PC-3 (cell line): ENCODE data around the gene PSMB10. TPM values are rescaled to one million over a fixed set of nuclear protein-coding genes. Genes with fewer than 3 reads are reported as not detected.
A peak's percentile ranks its signal among the peaks of the same experiment; 100 is the strongest.

Experiments
- ATAC-seq: fragments of 200-7000 bp; cut with Tn5 transposase; 2 replicates; pipeline ENCODE4 v1.9.1; 2020; ENCODE audit warnings: mild to moderate bottlenecking, moderate library complexity
- BruUV-seq: library from RNA; stranded (reverse); fragments of 400-500 nt; replicated peaks from 2 replicates; lab custom pipeline; 2021; lab: Mats Ljungman, UMichigan
- CTCF ChIA-PET: fragments of 300-600 bp; sonication (Branson Sonifier 250); formaldehyde crosslinking; loops from one replicate; lab custom pipeline; 2022; ENCODE audit warnings: antibody characterized with exemption; lab: Charles Lee
- POLR2A ChIA-PET: fragments of 300-600 bp; sonication (Branson Sonifier 250); formaldehyde crosslinking; loops from one replicate; lab custom pipeline; 2022; ENCODE audit warnings: antibody characterized with exemption; ENCODE audit not compliant: unreplicated experiment; lab: Charles Lee
- DNase-seq: peaks from one replicate; pipeline ENCODE4 v3.0.0-alpha.2; 2015
- H2AFZ ChIP-seq: fragments of 300-600 bp; sonication (generic); 2 replicates; pipeline ENCODE4 v1.6.0; 2016; ENCODE audit warnings: antibody characterized with exemption, low read length
- H3F3A ChIP-seq: fragments of 300-600 bp; sonication (generic); one replicate; pipeline ENCODE4 v1.6.0; 2017; ENCODE audit warnings: antibody characterized with exemption, low read length, control low read depth, mild to moderate bottlenecking; ENCODE audit not compliant: unreplicated experiment
- H3K27ac ChIP-seq: fragments of 300-600 bp; sonication (generic); 2 replicates; pipeline ENCODE4 v1.5.1; 2016; ENCODE audit warnings: mild to moderate bottlenecking, low read length
- H3K27me3 ChIP-seq: fragments of 300-600 bp; sonication (generic); 2 replicates; pipeline ENCODE4 v1.6.1; 2016; ENCODE audit warnings: low read length, mixed read lengths
- H3K36me3 ChIP-seq: fragments of 300-600 bp; sonication (generic); 2 replicates; pipeline ENCODE4 v1.6.1; 2016; ENCODE audit warnings: low read depth, mixed run types, low read length, mixed read lengths
- H3K4me1 ChIP-seq: fragments of 300-600 bp; sonication (generic); 2 replicates; pipeline ENCODE4 v1.5.1; 2016; ENCODE audit warnings: low read length; ENCODE audit not compliant: insufficient read depth
- H3K4me2 ChIP-seq: fragments of 300-600 bp; sonication (generic); 2 replicates; pipeline ENCODE4 v1.6.0; 2016; ENCODE audit warnings: low read length
- H3K4me3 ChIP-seq: fragments of 300-600 bp; sonication (generic); 2 replicates; pipeline ENCODE4 v1.5.1; 2016; ENCODE audit warnings: mild to moderate bottlenecking, low read length, mixed read lengths
- H3K79me2 ChIP-seq: fragments of 300-600 bp; sonication (generic); 2 replicates; pipeline ENCODE4 v1.6.1; 2017; ENCODE audit warnings: low read length, mixed read lengths
- H3K9ac ChIP-seq: fragments of 300-600 bp; sonication (generic); 2 replicates; pipeline ENCODE4 v1.6.0; 2016; ENCODE audit warnings: mild to moderate bottlenecking, low read length
- H3K9me2 ChIP-seq: fragments of 300-600 bp; sonication (generic); replicated peaks from 2 replicates; pipeline ENCODE4 v1.6.1; 2016; ENCODE audit warnings: mixed run types, low read length, mixed read lengths
- H3K9me3 ChIP-seq: fragments of 300-600 bp; sonication (generic); 2 replicates; pipeline ENCODE4 v1.6.1; 2016; ENCODE audit warnings: low read length, mixed read lengths
- H4K20me1 ChIP-seq: fragments of 300-600 bp; sonication (generic); 2 replicates; pipeline ENCODE4 v1.6.1; 2016; ENCODE audit warnings: low read length, mixed read lengths
- EZH2 ChIP-seq: fragments of 300-600 bp; sonication (generic); IDR thresholded peaks from one replicate; pipeline ENCODE4 v1.6.1; 2017; ENCODE audit warnings: antibody characterized with exemption, mild to moderate bottlenecking, low read length; ENCODE audit not compliant: unreplicated experiment
- EZH2phosphoT487 ChIP-seq: fragments of 300-600 bp; sonication (generic); IDR thresholded peaks from 2 replicates; pipeline ENCODE4 v1.6.1; 2018; ENCODE audit warnings: mild to moderate bottlenecking, antibody characterized with exemption, low read length, borderline replicate concordance
- intact Hi-C: fragments of 100-400 bp; cut with micrococcal nuclease; formaldehyde crosslinking; loops from 2 replicates; pipeline ENCODE4 v1.9.0; 2023
- total RNA-seq: library from RNA; depleted of rRNA; stranded (reverse); fragments of >200 nt; gene quantifications from 2 replicates; pipeline ENCODE4 v1.2.3, GENCODE V29; 2014
- TF ChIP-seq, protein P1 (sequence below): fragments of 300-600 bp; sonication (generic); conservative IDR thresholded peaks from 2 replicates; pipeline ENCODE4 v1.5.1; 2017; ENCODE audit warnings: antibody characterized with exemption, low read depth, mild to moderate bottlenecking, low read length

Gene PSMB10
- total RNA-seq, 1 experiment from 2014 or later, result 52.0 TPM

DNA sequence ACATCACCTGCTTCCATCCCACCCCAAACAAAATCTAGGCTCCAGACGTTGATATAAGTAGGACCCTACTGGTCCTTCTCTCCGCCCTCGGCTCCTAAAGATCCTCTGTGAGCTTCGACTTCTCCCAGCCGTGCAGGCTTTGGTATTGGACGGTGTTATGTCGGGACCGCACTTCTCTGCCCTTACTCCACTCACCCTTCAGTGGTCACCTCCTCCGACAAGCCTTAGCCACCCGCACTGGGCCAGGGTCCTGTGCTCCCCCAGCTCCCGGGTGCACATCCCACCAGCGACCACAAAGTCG, 1.6 kb downstream of the PSMB10 start:
- H3K27ac ChIP-seq, result no peak overlapping the region
- CTCF ChIA-PET, result interaction anchor here (0.6 to 1.5 kb wide), 2 partner anchors 101 to 162 kb away, joined by 3 read pairs; no protein-coding TSS in a partner anchor

DNA sequence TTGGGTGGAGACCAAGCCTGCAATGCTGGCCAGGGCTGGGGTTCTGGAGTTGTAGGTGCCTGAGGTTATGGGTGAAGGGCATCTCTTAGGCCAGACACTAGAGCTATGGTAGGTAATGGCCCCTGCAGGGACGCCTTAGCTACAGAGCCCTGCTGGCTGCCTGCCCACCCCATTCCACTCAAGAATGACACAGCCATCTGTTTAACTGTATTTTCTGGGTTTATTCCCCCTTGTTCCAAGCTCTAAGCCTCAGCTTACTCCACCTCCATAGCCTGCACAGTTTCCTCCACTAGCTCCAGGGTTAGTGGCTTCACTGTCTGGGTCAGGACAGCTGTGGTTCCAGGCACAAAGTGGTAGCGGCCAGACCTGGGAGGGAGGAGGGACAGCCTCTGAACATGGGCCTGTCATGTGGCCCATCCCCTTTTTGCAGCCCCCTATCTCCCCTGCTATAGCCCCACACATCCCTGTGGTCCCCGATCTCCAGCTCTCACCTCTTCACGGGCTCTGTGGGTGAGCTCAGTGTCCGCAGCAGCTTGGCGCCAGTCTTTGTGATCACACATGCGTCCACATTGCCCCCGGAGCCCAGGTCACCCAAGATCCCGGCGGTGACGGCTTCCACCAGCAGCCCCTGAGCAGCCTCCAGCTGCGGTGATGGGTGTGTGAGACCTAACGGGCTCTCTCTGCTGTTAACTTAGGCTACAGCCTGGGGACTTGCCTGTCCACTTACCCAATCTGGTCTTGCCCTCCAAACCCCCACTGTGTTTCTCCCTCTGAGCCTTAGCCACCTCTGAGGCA, 2.1 kb downstream of the PSMB10 start:
- Histone ChIP-seq H3F3A (no peaks in the 10 kb centered on the region), H3K9me3 (no peaks in the 10 kb centered on the region), H2AFZ (peak overlapping the region; percentile 71), H4K20me1 (no peaks in the 10 kb centered on the region), H3K27ac (no peak overlapping the region), H3K79me2 (peaks cover 31% of the 10 kb centered on the region), H3K4me2 (peak overlapping the region; percentile 84), H3K27me3 (no peaks in the 10 kb centered on the region), H3K9ac (peak overlapping the region; percentile 85), H3K4me3 (peak overlapping the region; percentile 88), H3K4me1 (peaks cover 14% of the 10 kb centered on the region; the same call in 1 of the 2 replicates), H3K9me2 (no peaks in the 10 kb centered on the region), H3K36me3 (no peaks in the 10 kb centered on the region)
- TF ChIP-seq, protein P1, sequence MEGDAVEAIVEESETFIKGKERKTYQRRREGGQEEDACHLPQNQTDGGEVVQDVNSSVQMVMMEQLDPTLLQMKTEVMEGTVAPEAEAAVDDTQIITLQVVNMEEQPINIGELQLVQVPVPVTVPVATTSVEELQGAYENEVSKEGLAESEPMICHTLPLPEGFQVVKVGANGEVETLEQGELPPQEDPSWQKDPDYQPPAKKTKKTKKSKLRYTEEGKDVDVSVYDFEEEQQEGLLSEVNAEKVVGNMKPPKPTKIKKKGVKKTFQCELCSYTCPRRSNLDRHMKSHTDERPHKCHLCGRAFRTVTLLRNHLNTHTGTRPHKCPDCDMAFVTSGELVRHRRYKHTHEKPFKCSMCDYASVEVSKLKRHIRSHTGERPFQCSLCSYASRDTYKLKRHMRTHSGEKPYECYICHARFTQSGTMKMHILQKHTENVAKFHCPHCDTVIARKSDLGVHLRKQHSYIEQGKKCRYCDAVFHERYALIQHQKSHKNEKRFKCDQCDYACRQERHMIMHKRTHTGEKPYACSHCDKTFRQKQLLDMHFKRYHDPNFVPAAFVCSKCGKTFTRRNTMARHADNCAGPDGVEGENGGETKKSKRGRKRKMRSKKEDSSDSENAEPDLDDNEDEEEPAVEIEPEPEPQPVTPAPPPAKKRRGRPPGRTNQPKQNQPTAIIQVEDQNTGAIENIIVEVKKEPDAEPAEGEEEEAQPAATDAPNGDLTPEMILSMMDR, result no peak
- TF ChIP-seq EZH2phosphoT487, result no peak
- no peak for TF ChIP-seq EZH2
- ATAC-seq (peak; percentile 12), DNase-seq (no peak)
- no TSS peak for BruUV-seq
- CTCF ChIA-PET, result interaction anchor here (0.6 to 1.5 kb wide), 2 partner anchors 101 to 161 kb away, joined by 3 read pairs; no protein-coding TSS in a partner anchor
- POLR2A ChIA-PET, result interaction anchor here (0.7 kb wide), 1 partner anchor 9 kb away, joined by 3 read pairs; no protein-coding TSS in a partner anchor
- intact Hi-C loops, result no loop called here

More for the DNA sequence above, 1.6 kb downstream of the PSMB10 start:
- intact Hi-C loops, result no loop called here
- Histone ChIP-seq H3F3A (no peaks in the 10 kb centered on the region), H3K36me3 (no peaks in the 10 kb centered on the region), H3K4me2 (peak overlapping the region; percentile 84), H4K20me1 (no peaks in the 10 kb centered on the region), H3K9me2 (no peaks in the 10 kb centered on the region), H3K9ac (peak overlapping the region; percentile 85), H3K27me3 (no peaks in the 10 kb centered on the region), H2AFZ (peak overlapping the region; percentile 71), H3K4me3 (peak overlapping the region; percentile 88), H3K4me1 (peaks cover 14% of the 10 kb centered on the region; the same call in 1 of the 2 replicates), H3K79me2 (peaks cover 31% of the 10 kb centered on the region), H3K9me3 (no peaks in the 10 kb centered on the region)
- no TSS peak for BruUV-seq
- TF ChIP-seq, protein P1, result no peak
- no peak for TF ChIP-seq EZH2phosphoT487
- TF ChIP-seq EZH2, result no peak
- POLR2A ChIA-PET, result no interaction called here
- DNase-seq (peak; percentile 12), ATAC-seq (peak; percentile 14)

DNA sequence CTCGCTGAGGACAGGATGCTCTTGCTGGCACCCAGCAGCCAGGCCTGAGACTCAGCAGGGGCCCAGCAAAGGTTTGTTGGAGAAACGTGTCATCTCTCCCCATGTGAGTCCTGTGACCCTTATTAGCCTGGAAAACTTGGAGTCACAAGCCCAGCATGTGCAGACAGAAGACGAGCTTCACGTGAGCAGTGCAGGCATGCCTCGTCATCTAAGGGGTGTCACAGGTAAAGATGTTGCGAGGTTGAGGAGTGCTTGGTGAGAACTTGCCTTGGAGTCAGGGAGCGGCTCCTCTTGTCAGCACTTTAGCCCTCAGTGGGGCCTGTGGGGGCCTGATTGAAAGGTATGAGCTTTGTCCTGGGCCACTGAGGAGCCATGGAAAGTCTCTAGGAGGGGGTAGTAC, 2.8 kb downstream of the PSMB10 start:
- DNase-seq, result no peak
- Histone ChIP-seq H3K4me3 (peak overlapping the region; percentile 88; the same call in 1 of the 2 replicates), H3F3A (no peaks in the 10 kb centered on the region), H3K36me3 (no peaks in the 10 kb centered on the region), H3K27ac (no peak overlapping the region), H3K9me3 (no peaks in the 10 kb centered on the region), H3K9me2 (no peaks in the 10 kb centered on the region), H3K4me1 (peaks cover 14% of the 10 kb centered on the region; the same call in 1 of the 2 replicates), H3K27me3 (no peaks in the 10 kb centered on the region), H4K20me1 (no peaks in the 10 kb centered on the region), H3K79me2 (peaks cover 31% of the 10 kb centered on the region), H2AFZ (no peak overlapping the region), H3K9ac (no peak overlapping the region), H3K4me2 (peak overlapping the region; percentile 84; the same call in 1 of the 2 replicates)
- ATAC-seq, result no peak
- BruUV-seq, result no TSS peak
- intact Hi-C loops, result no loop called here
- CTCF ChIA-PET, result no interaction called here
- TF ChIP-seq, protein P1, result no peak
- TF ChIP-seq EZH2phosphoT487, result no peak
- no peak for TF ChIP-seq EZH2
- POLR2A ChIA-PET, result no interaction called here
